GM12878 (cell line): ENCODE results near the gene CCRL2. TPM values are rescaled to one million over a fixed set of nuclear protein-coding genes. Genes with fewer than 3 reads are reported as not detected.

ENCODE experiments used
- ATAC-seq: fragments of 200-7000 bp; cut with Tn5 transposase; 3 replicates; pipeline ENCODE4 v1.9.1; 2020; ENCODE audit warnings: mild to moderate bottlenecking, moderate library complexity
- BruUV-seq: library from RNA; stranded (reverse); fragments of 400-500 nt; replicated peaks from 2 replicates; lab custom pipeline; 2021; lab: Mats Ljungman, UMichigan
- CTCF ChIA-PET: fragments of 300-600 bp; sonication (Branson Sonifier 250); formaldehyde crosslinking; extraction: SDS; loops from one replicate; lab custom pipeline; 2021; ENCODE audit warnings: inconsistent platforms; lab: Yijun Ruan, JAX
- POLR2A ChIA-PET: fragments of 350-600 bp; formaldehyde crosslinking; extraction: SDS; loops from one replicate; lab custom pipeline; 2021; ENCODE audit warnings: inconsistent platforms; lab: Charles Lee
- RAD21 ChIA-PET: fragments of 300-600 bp; sonication (Branson Sonifier 250); formaldehyde crosslinking; loops from one replicate; lab custom pipeline; 2023; ENCODE audit warnings: antibody characterized with exemption; ENCODE audit not compliant: unreplicated experiment; lab: Charles Lee
- SMC1A ChIA-PET: fragments of 300-600 bp; sonication (Branson Sonifier 250); formaldehyde crosslinking; loops from one replicate; lab custom pipeline; 2023; ENCODE audit not compliant: unreplicated experiment, uncharacterized antibody; lab: Charles Lee
- DNase-seq: peaks from one replicate; pipeline ENCODE4 v3.0.0-alpha.2; 2011; ENCODE audit warnings: low read depth, low spot score
- FAIRE-seq: peaks from 3 replicates; lab custom pipeline; 2011; peaks lifted over from hg19 to GRCh38; lab: Jason Lieb, UNC
- H2AFZ ChIP-seq: 2 replicates; pipeline ENCODE4 v1.6.0; 2011; ENCODE audit warnings: low read depth, low read length, control low read depth; ENCODE audit not compliant: control insufficient read depth
- H3K27ac ChIP-seq: 2 replicates; pipeline ENCODE4 v1.5.1; 2011; ENCODE audit warnings: control low read depth; ENCODE audit not compliant: control insufficient read depth, insufficient read depth
- H3K27me3 ChIP-seq, 2 experiments: replicated peaks in 1 of 2; 2 replicates each; pipeline versions ENCODE4 v1.6.0 to v1.6.1; 2011; ENCODE audit warnings: low read length in 1 of 2; ENCODE audit not compliant: control insufficient read depth in 2 of 2, insufficient read depth in 2 of 2
- H3K36me3 ChIP-seq, 2 experiments: 2 replicates each; pipeline ENCODE4 v1.5.1; 2011; ENCODE audit warnings: low read length in 1 of 2; ENCODE audit not compliant: control insufficient read depth in 2 of 2, insufficient read depth in 2 of 2
- H3K4me1 ChIP-seq: 2 replicates; pipeline ENCODE4 v1.6.1; 2011; ENCODE audit warnings: mild to moderate bottlenecking, low read length, moderate library complexity, mixed read lengths; ENCODE audit not compliant: control insufficient read depth, insufficient read depth
- H3K4me2 ChIP-seq: 2 replicates; pipeline ENCODE4 v1.6.0; 2011; ENCODE audit warnings: control low read depth; ENCODE audit not compliant: control insufficient read depth, insufficient read depth
- H3K4me3 ChIP-seq: fragments of 200-600 bp; sonication (generic); 2 replicates; pipeline ENCODE4 v1.5.1; 2016
- H3K79me2 ChIP-seq: 2 replicates; pipeline ENCODE4 v1.6.0; 2011; ENCODE audit warnings: low read length; ENCODE audit not compliant: control insufficient read depth, insufficient read depth
- H3K9ac ChIP-seq: 2 replicates; pipeline ENCODE4 v1.8.0; 2011; ENCODE audit warnings: low read length, control low read depth, mixed read lengths; ENCODE audit not compliant: control insufficient read depth, insufficient read depth
- H3K9me3 ChIP-seq: replicated peaks from 3 replicates; pipeline ENCODE4 v1.5.1; 2011; ENCODE audit warnings: mild to moderate bottlenecking, low read length; ENCODE audit not compliant: control insufficient read depth, insufficient read depth
- H4K20me1 ChIP-seq: 2 replicates; pipeline ENCODE4 v1.6.0; 2011; ENCODE audit not compliant: control insufficient read depth, insufficient read depth
- ATF7 ChIP-seq: fragments of 450-650 bp; IDR thresholded peaks from 2 replicates; pipeline ENCODE4 v1.6.1; 2016; ENCODE audit warnings: low read depth, mild to moderate bottlenecking
- BMI1 ChIP-seq: fragments of 450-650 bp; IDR thresholded peaks from 2 replicates; pipeline ENCODE4 v1.6.1; 2016; ENCODE audit warnings: mild to moderate bottlenecking, moderate library complexity, borderline replicate concordance
- E2F8 ChIP-seq: fragments of 450-650 bp; IDR thresholded peaks from 2 replicates; pipeline ENCODE4 v1.6.1; 2018; ENCODE audit warnings: mild to moderate bottlenecking, low read depth, moderate library complexity; ENCODE audit not compliant: partially characterized antibody
- IKZF2 ChIP-seq, 2 experiments: fragments of 450-650 bp; IDR thresholded peaks; 2 replicates each; pipeline ENCODE4 v1.6.1; 2017; ENCODE audit warnings: mild to moderate bottlenecking in 2 of 2, moderate library complexity in 2 of 2
- KAT2A ChIP-seq: conservative IDR thresholded peaks from 2 replicates; pipeline ENCODE4 v1.6.1; 2011; ENCODE audit warnings: low read depth, low read length; ENCODE audit not compliant: control insufficient read depth
- KLF5 ChIP-seq: fragments of 450-650 bp; IDR thresholded peaks from 2 replicates; pipeline ENCODE4 v1.6.1; 2014; ENCODE audit warnings: mild to moderate bottlenecking; ENCODE audit not compliant: partially characterized antibody
- MLLT1 ChIP-seq: fragments of 450-650 bp; IDR thresholded peaks from 2 replicates; pipeline ENCODE4 v1.6.1; 2016; ENCODE audit warnings: mild to moderate bottlenecking
- NFYB ChIP-seq: IDR thresholded peaks from 2 replicates; pipeline ENCODE4 v1.6.1; 2011; ENCODE audit warnings: low read depth, mild to moderate bottlenecking, low read length, improper control_type of control experiment, moderate library complexity; ENCODE audit not compliant: insufficient read depth
- PML ChIP-seq: IDR thresholded peaks from 2 replicates; pipeline ENCODE4 v1.6.1; 2012; ENCODE audit warnings: low read length, inconsistent platforms
- SMAD5 ChIP-seq: IDR thresholded peaks from 2 replicates; pipeline ENCODE4 v1.6.1; 2016; ENCODE audit warnings: antibody characterized with exemption, low read depth
- SP1 ChIP-seq: IDR thresholded peaks from one replicate; pipeline ENCODE4 v1.6.1; 2011; ENCODE audit warnings: low read depth, low read length
- USF2 ChIP-seq: IDR thresholded peaks from 2 replicates; pipeline ENCODE4 v1.6.1; 2011; ENCODE audit warnings: low read depth, low read length, improper control_type of control experiment, borderline replicate concordance
- ZNF217 ChIP-seq: fragments of 450-650 bp; IDR thresholded peaks from 2 replicates; pipeline ENCODE4 v1.6.1; 2017; ENCODE audit warnings: antibody characterized with exemption, mild to moderate bottlenecking
- WGBS: methylation state at CpG from one replicate; pipeline ENCODE4 v1.1.6; 2016; ENCODE audit warnings: low lambda C conversion rate; ENCODE audit not compliant: insufficient replicate concordance, insufficient coverage; ENCODE audit errors: missing lambda C conversion rate; 5-methylcytosine and 5-hydroxymethylcytosine counted together
- in situ Hi-C: fragments of 300-500 bp; cut with MboI; formaldehyde crosslinking; loops from 9 replicates; pipeline ENCODE4 v1.14.3; 2018; ENCODE audit warnings: mixed read lengths
- intact Hi-C: fragments of 100-400 bp; cut with micrococcal nuclease; formaldehyde crosslinking; loops from one replicate; pipeline ENCODE4 v1.14.2; 2022; ENCODE audit not compliant: unreplicated experiment
- polyA plus RNA-seq, 11 experiments: library from polyadenylated mRNA; depleted of rRNA in 4 of 11; unstranded in 6 of 11; stranded (reverse) in 5 of 11; fragments of >200 nt; fragmentation: Nextera tagmentation in 4 of 11; fragmentation: Illumina TruSeq in 1 of 11; extraction: Ambion mirVana in 4 of 11; extraction: Trizol in 1 of 11; gene quantifications; 1 replicate in 1 of 11; 2 replicates in 10 of 11; pipeline versions ENCODE4 v1.2.1 to v1.2.3, GENCODE V29; 2011 to 2016; ENCODE audit warnings: inconsistent platforms in 2 of 11, missing spikeins in 2 of 11, low read depth in 1 of 11
- total RNA-seq, 4 experiments: library from RNA; depleted of rRNA in 3 of 4; stranded (reverse); fragments of >200 nt in 3 of 4; fragmentation: Illumina TruSeq in 1 of 4; extraction: Trizol in 1 of 4; gene quantifications; 2 replicates each; pipeline versions ENCODE4 v1.2.1 to v1.2.3, GENCODE V29; 2013 to 2021

Gene CCRL2
- total and polyA plus RNA-seq, 10 of the 15 experiments (the other 5 are each of a cell fraction or from before 2014, with no cell fraction given), result 0.04 to 2.5 (median 1.8) TPM

GRCh38 chr3:46411271-46411670, 4.2 kb downstream of the CCRL2 start:
- POLR2A ChIA-PET, result no interaction called here
- DNase-seq, result no peak
- Histone ChIP-seq H3K9me3 (no peaks in the 10 kb centered on the region), H3K79me2 (no peaks in the 10 kb centered on the region), H3K9ac (no peak overlapping the region), H3K27ac (no peak overlapping the region), H4K20me1 (no peaks in the 10 kb centered on the region), H3K4me1 (peaks cover 11% of the 10 kb centered on the region), H3K36me3 (no peaks in the 10 kb centered on the region), H3K4me2 (no peak overlapping the region), H3K27me3 (no peaks in the 10 kb centered on the region)
- RAD21 ChIA-PET, result no interaction called here
- ATAC-seq, result no peak
- WGBS, result 96% methylated on average over 2 of the region's 2 CpGs
- in situ Hi-C loops, result no loop called here
- no peak for FAIRE-seq
- CTCF ChIA-PET, result interaction anchor here (1.0 kb wide), 1 partner anchor 96 kb away, joined by 3 read pairs; no protein-coding TSS in a partner anchor
- SMC1A ChIA-PET, result interaction anchor here (1.3 kb wide), 1 partner anchor 33 kb away, joined by 3 read pairs; no protein-coding TSS in a partner anchor
- no peak for TF ChIP-seq IKZF2 (IDR thresholded peaks at IDR 0.05)
- TF ChIP-seq BMI1, result no peak
- no peak for TF ChIP-seq E2F8
- TF ChIP-seq PML, result no peak
- TF ChIP-seq MLLT1, result no peak
- no peak for TF ChIP-seq KLF5
- TF ChIP-seq SP1, result no peak
- no peak for TF ChIP-seq ATF7
- TF ChIP-seq SMAD5, result no peak
- no peak for TF ChIP-seq NFYB
- no peak for TF ChIP-seq KAT2A
- no peak for TF ChIP-seq ZNF217
- no peak for TF ChIP-seq USF2
- TF ChIP-seq, all 136 proteins: peak for 0
- no peak overlapping the region for H2AFZ ChIP-seq
- intact Hi-C loops, result no loop called here
- BruUV-seq, result no TSS peak
- H3K4me3 ChIP-seq, result no peak overlapping the region
